ENCODE measurements around the gene WWOX.
"Not testable (repeated sequence)": the region's sequence is repeated elsewhere in the genome, so short reads cannot be mapped to it uniquely, and the experiment has no call there.

WWOX gene

DNA sequence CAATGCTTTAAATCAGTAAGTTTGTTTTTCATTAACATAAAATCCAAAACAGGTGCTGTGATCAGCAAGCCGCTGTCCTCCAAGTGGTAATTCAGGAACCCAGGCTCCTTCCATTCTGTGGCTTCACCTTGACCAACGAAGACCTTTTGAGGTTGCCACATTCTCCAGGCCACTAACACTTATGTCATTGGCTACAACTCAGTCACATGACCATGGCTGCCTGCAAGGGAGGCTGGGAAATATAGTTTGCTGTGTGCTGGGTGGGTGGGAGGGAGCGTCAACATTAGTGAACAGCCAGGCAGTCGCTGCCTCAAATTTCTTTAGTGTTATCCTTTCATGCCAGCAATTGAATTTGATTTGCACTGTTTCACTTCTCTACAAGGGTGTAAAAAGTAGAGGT, 951.9 kb downstream of the WWOX start:
- Mint-ChIP-seq H3K27me3 (no peaks in the 10 kb centered on the region), H3K4me1 (no peaks in the 10 kb centered on the region), H3K4me3 (no peak overlapping the region), H3K36me3 (no peaks in the 10 kb centered on the region), H3K9me3 (no peaks in the 10 kb centered on the region), H3K27ac (no peak overlapping the region)

DNA sequence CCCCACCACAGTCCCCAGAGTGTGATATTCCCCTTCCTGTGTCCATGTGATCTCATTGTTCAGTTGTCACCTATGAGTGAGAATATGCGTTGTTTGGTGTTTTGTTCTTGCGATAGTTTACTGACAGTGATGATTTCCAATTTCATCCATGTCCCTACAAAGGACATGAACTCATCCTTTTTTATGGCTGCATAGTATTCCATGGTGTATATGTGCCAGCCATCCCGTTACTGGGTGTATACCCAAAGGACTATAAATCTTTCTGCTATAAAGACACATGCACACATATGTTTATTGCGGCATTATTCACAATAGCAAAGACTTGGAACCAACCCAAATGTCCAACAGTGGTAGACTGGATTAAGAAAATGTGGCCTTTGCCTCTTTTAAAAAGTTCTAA, 952.7 kb downstream of the WWOX start:
- H3K4me1 Mint-ChIP-seq, H3K27ac Mint-ChIP-seq, H3K9me3 Mint-ChIP-seq, H3K4me3 Mint-ChIP-seq, H3K36me3 Mint-ChIP-seq, H3K27me3 Mint-ChIP-seq: not testable (repeated sequence)

GRCh38 chr16:79053577-79053976, 954.1 kb downstream of the WWOX start:
- no peaks in the 10 kb centered on the region for H3K9me3 Mint-ChIP-seq
- no peak overlapping the region for H3K27ac Mint-ChIP-seq
- H3K4me1 Mint-ChIP-seq = no peaks in the 10 kb centered on the region
- H3K4me3 Mint-ChIP-seq = no peak overlapping the region
- no peaks in the 10 kb centered on the region for H3K27me3 Mint-ChIP-seq
- H3K36me3 Mint-ChIP-seq = no peaks in the 10 kb centered on the region

- no peaks in the 10 kb centered on the region for H3K9me3 Mint-ChIP-seq
- no peak overlapping the region for H3K4me3 Mint-ChIP-seq
- no peaks in the 10 kb centered on the region for H3K36me3 Mint-ChIP-seq
- no peaks in the 10 kb centered on the region for H3K4me1 Mint-ChIP-seq
- no peaks in the 10 kb centered on the region for H3K27me3 Mint-ChIP-seq
- H3K27ac Mint-ChIP-seq = no peak overlapping the region
These were observed 954.9 kb downstream of the WWOX start for GRCh38 chr16:79054211-79054984.

DNA sequence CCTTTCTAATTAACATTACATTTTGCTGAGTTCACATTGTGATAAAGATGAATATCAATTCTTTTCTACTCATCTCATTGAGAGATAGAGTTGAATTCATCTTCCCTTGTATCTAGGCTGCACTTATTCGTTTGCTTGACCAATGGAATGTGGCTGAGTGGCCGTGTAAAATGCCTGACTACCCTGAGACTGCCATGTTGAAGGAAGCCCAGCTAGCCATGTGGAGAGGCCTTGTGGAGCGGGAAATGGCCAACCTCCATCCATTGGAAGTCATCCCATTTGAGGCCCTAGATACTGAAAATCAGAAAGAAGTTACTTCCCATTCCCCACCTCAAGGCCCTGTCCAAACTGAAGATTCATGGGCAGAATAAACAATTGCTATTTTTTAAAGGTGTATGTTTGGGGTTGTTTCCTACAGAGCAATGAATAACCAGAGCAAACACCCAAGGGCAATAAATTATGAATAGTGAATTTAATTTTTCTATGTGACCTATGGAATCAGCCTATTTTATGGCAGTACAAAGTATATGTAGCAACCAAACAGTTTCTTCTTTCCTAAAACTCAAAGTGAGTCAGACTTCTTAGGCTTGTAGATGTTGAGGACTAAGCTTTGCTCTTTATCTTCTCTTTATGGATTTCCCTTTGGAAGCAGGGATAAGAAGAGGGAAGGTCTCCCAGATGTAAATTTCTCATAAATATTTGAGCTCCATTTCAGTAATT, 956.0 kb downstream of the WWOX start:
- no peak overlapping the region for H3K27ac Mint-ChIP-seq
- H3K4me1 Mint-ChIP-seq = no peaks in the 10 kb centered on the region
- H3K9me3 Mint-ChIP-seq = no peaks in the 10 kb centered on the region
- no peaks in the 10 kb centered on the region for H3K27me3 Mint-ChIP-seq
- no peak overlapping the region for H3K4me3 Mint-ChIP-seq
- no peaks in the 10 kb centered on the region for H3K36me3 Mint-ChIP-seq

DNA sequence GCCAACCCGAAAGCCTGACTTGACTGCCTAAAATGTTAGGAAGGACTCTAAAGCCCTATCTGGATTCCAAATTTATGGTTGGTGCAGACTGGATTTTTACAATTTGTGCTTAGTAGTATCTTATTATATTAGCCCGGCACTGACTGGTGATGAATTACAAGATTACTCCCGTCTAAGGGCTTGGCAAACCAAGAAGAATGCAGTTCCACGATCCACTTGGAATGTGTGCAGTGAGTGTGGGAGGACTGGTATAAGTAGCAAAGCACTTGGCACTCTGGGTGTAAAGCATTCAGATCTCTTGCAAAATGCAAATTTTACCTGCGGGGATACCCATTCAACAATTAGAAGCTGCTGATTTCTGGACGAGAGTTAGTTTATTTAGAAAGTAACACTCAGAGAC, 961.7 kb downstream of the WWOX start:
- H3K27me3 Mint-ChIP-seq = no peaks in the 10 kb centered on the region
- H3K27ac Mint-ChIP-seq = no peak overlapping the region
- no peaks in the 10 kb centered on the region for H3K9me3 Mint-ChIP-seq
- H3K36me3 Mint-ChIP-seq = no peaks in the 10 kb centered on the region
- no peaks in the 10 kb centered on the region for H3K4me1 Mint-ChIP-seq
- no peak overlapping the region for H3K4me3 Mint-ChIP-seq

- Mint-ChIP-seq H3K27ac (no peak overlapping the region), H3K36me3 (peaks cover 2% of the 10 kb centered on the region), H3K9me3 (no peaks in the 10 kb centered on the region), H3K4me1 (no peaks in the 10 kb centered on the region), H3K4me3 (no peak overlapping the region), H3K27me3 (no peaks in the 10 kb centered on the region)
These were observed 962.9 kb downstream of the WWOX start for GRCh38 chr16:79062336-79062735.

GRCh38 chr16:79062821-79063220, 963.4 kb downstream of the WWOX start:
- no peak overlapping the region for H3K4me3 Mint-ChIP-seq
- peaks cover 2% of the 10 kb centered on the region for H3K36me3 Mint-ChIP-seq
- no peaks in the 10 kb centered on the region for H3K4me1 Mint-ChIP-seq
- no peaks in the 10 kb centered on the region for H3K27me3 Mint-ChIP-seq
- no peak overlapping the region for H3K27ac Mint-ChIP-seq
- H3K9me3 Mint-ChIP-seq = no peaks in the 10 kb centered on the region

- Mint-ChIP-seq H3K4me3 (no peak overlapping the region), H3K36me3 (peaks cover 2% of the 10 kb centered on the region), H3K27me3 (no peaks in the 10 kb centered on the region), H3K9me3 (no peaks in the 10 kb centered on the region), H3K27ac (no peak overlapping the region), H3K4me1 (no peaks in the 10 kb centered on the region)
These were observed 965.0 kb downstream of the WWOX start for GRCh38 chr16:79064256-79064972.

GRCh38 chr16:79066561-79066960, 967.1 kb downstream of the WWOX start:
- peaks cover 2% of the 10 kb centered on the region for H3K36me3 Mint-ChIP-seq
- peaks cover 14% of the 10 kb centered on the region for H3K4me1 Mint-ChIP-seq
- no peak overlapping the region for H3K4me3 Mint-ChIP-seq
- H3K27ac Mint-ChIP-seq = no peak overlapping the region
- H3K9me3 Mint-ChIP-seq = no peaks in the 10 kb centered on the region
- H3K27me3 Mint-ChIP-seq = no peaks in the 10 kb centered on the region

GRCh38 chr16:79067600-79067999, 968.1 kb downstream of the WWOX start:
- H3K36me3 Mint-ChIP-seq = peaks cover 2% of the 10 kb centered on the region
- no peak overlapping the region for H3K4me3 Mint-ChIP-seq
- no peaks in the 10 kb centered on the region for H3K27me3 Mint-ChIP-seq
- H3K9me3 Mint-ChIP-seq = no peaks in the 10 kb centered on the region
- H3K27ac Mint-ChIP-seq = no peak overlapping the region
- H3K4me1 Mint-ChIP-seq = peaks cover 17% of the 10 kb centered on the region

DNA sequence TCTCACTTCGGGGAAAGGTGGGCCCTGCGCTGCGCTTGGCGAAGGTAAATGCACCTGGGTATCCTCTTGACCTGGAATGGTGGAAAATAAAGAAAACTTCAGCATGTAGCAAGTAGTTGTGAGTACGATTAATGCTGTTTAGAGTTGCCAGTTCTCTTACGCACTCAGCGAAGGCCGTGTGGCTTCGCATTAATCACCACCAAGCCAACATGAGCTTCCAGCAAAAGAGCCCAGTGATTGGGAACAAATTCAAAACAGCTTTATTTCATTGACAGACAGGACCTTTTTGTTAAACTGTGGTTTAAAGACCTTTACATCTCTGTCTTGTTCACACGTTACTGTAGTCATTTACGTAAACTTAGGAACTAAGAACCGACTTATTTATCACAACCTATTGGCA, 969.7 kb downstream of the WWOX start:
- Mint-ChIP-seq H3K4me1 (peaks cover 25% of the 10 kb centered on the region), H3K27ac (no peak overlapping the region), H3K4me3 (no peak overlapping the region)

DNA sequence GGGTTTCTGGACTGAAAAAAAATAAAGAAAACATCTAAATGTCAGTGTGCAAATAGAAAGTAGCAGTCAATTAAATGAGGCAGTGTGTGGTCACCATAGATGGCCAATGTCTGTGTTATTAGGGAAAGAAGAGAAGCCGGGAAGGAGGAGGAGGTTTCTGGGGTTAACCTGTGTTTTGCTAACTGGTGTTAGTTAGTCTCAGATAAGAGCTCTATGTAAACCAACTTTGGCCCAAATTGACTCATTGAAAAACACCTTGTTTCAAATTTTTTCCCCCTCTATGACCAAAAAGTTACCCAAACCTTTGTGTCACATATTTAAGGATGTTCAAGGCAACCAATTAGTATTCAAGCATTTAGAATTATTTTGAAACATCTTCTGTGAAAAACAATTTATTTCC, 970.2 kb downstream of the WWOX start:
- Mint-ChIP-seq H3K9me3 (no peaks in the 10 kb centered on the region), H3K36me3 (peaks cover 2% of the 10 kb centered on the region), H3K27ac (no peak overlapping the region), H3K27me3 (peaks cover 2% of the 10 kb centered on the region), H3K4me1 (peaks cover 29% of the 10 kb centered on the region), H3K4me3 (no peak overlapping the region)

More for the DNA sequence above, 969.7 kb downstream of the WWOX start:
- peaks cover 2% of the 10 kb centered on the region for H3K27me3 Mint-ChIP-seq
- H3K36me3 Mint-ChIP-seq = peaks cover 2% of the 10 kb centered on the region
- H3K9me3 Mint-ChIP-seq = no peaks in the 10 kb centered on the region

DNA sequence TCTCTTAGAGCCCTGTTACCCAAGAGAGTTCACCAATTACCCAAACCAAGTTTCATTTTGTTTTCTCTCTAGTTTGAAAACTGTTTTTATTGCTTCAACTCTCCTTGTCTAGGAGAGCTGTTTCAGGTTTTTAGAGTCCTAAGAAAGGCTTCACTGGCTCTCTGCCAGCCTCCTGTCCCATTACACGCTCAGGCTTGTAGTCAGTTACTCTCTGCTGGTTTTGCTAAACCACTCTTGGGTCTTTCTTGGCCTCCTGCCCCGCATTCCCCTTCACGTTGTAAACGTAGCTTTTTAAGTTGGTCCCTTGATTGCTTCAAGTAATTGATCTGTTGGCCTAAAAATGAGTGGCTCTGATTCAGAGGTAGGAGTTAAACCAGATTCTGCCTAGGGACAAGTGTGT, 972.0 kb downstream of the WWOX start:
- Mint-ChIP-seq H3K9me3 (no peaks in the 10 kb centered on the region), H3K27ac (no peak overlapping the region), H3K36me3 (peaks cover 2% of the 10 kb centered on the region), H3K27me3 (peaks cover 2% of the 10 kb centered on the region), H3K4me3 (no peak overlapping the region), H3K4me1 (peaks cover 44% of the 10 kb centered on the region)

- Mint-ChIP-seq H3K27ac (no peak overlapping the region), H3K9me3 (no peaks in the 10 kb centered on the region), H3K4me1 (peaks cover 50% of the 10 kb centered on the region)
These were observed 973.1 kb downstream of the WWOX start for GRCh38 chr16:79072517-79072916.

DNA sequence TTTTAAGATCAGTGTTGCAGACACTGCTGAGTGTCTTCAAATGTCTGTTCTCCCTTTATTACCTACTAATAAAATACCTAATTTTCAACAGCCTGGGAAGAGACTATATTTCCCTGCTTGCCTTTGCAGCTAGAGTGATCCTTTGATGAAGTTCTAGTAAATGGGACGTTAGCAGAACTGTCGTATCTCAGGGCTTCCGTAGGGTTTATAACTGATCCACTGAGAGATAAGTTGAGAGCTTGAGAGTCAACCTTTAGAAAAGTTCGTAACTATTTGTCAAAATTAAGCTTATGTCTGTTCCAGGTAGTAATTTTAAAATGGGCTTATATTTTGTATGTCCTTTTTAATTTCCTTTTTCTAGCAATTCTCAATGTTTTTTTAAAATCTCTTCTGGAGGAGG, 974.1 kb downstream of the WWOX start:
- H3K4me3 Mint-ChIP-seq = peak overlapping the region; percentile 74
- no peaks in the 10 kb centered on the region for H3K9me3 Mint-ChIP-seq
- no peaks in the 10 kb centered on the region for H3K36me3 Mint-ChIP-seq
- no peak overlapping the region for H3K27ac Mint-ChIP-seq
- H3K4me1 Mint-ChIP-seq = peaks cover 58% of the 10 kb centered on the region
- H3K27me3 Mint-ChIP-seq = peaks cover 2% of the 10 kb centered on the region

More at GRCh38 chr16:79072517-79072916, 973.1 kb downstream of the WWOX start:
- Mint-ChIP-seq H3K36me3 (no peaks in the 10 kb centered on the region), H3K27me3 (peaks cover 2% of the 10 kb centered on the region), H3K4me3 (no peak overlapping the region)

Measured in activated naive CD4-positive, alpha-beta T cell treated with anti-CD3 and anti-CD28 coated beads, Interleukin-2, amount 50 U/mL, for 24 hours (primary cell).